Measurements from ENCODE around the gene FAM135A. TPM values are rescaled to one million over a fixed set of nuclear protein-coding genes. Genes with fewer than 3 reads are reported as not detected.
"Not testable (repeated sequence)": the region's sequence is repeated elsewhere in the genome, so short reads cannot be mapped to it uniquely, and the experiment has no call there.

Gene FAM135A
- total and polyA plus RNA-seq, 10 of the 15 experiments (the other 5 are each of a cell fraction or from before 2014, with no cell fraction given): 3.9 to 24.5 (median 13.7) TPM

DNA sequence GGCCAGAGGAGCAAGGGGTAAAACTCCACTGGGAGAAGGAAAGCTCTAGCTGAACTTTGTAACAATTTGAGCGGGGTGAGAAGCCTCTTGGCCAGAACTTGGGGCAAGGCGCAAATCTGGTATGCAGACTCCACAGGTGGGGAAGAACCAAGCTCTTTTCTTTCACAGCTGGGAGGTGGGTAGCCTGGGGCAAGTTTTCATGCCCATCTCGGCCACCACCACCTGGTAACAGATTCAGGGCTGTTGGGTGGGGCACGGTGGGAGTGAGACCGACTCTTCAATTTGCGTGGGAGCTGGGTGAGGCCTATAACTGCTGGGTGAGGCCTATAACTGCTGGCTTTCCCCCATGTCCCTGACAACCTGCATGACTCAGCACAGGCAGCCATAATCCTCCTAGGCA, 190.9 kb downstream of the FAM135A start:
- ATAC-seq (no peak), FAIRE-seq (no peak), DNase-seq (ENCODE audit: low read depth, low spot score) (no peak)
- RAD21 ChIA-PET (ENCODE audit: unreplicated experiment): interaction anchor here (1.0 to 1.1 kb wide), 2 partner anchors 80 to 84 kb away, joined by 3 read pairs; no protein-coding TSS in a partner anchor
- H3K9ac ChIP-seq (ENCODE audit: control insufficient read depth, insufficient read depth, low read length): no peak overlapping the region
- H3K36me3 ChIP-seq (ENCODE audit: control insufficient read depth in 2 of 2, insufficient read depth in 2 of 2, low read length in 1 of 2): no peaks in the 10 kb centered on the region
- H2AFZ ChIP-seq (ENCODE audit: control insufficient read depth, low read depth, low read length): no peak overlapping the region
- no peak for TF ChIP-seq BCL11A (IDR thresholded peaks at IDR 0.05; ENCODE audit: low read depth, low read length)
- TF ChIP-seq, protein P1, sequence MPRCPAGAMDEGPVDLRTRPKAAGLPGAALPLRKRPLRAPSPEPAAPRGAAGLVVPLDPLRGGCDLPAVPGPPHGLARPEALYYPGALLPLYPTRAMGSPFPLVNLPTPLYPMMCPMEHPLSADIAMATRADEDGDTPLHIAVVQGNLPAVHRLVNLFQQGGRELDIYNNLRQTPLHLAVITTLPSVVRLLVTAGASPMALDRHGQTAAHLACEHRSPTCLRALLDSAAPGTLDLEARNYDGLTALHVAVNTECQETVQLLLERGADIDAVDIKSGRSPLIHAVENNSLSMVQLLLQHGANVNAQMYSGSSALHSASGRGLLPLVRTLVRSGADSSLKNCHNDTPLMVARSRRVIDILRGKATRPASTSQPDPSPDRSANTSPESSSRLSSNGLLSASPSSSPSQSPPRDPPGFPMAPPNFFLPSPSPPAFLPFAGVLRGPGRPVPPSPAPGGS (IDR thresholded peaks at IDR 0.05; ENCODE audit: borderline replicate concordance, insufficient read depth, low read depth, low read length, poor library complexity, severe bottlenecking): no peak
- TF ChIP-seq ATF3 (IDR thresholded peaks at IDR 0.05; ENCODE audit: borderline replicate concordance, extremely low read depth, low read depth, low read length): no peak
- no peak for TF ChIP-seq RFX5 (IDR thresholded peaks at IDR 0.05; ENCODE audit: low read depth, low read length)
- no peak for TF ChIP-seq NRF1 (conservative IDR thresholded peaks at IDR 0.05; ENCODE audit: low read depth, low read length)
- no peak for TF ChIP-seq ZBTB33 (IDR thresholded peaks at IDR 0.05)
- TF ChIP-seq, protein P2, sequence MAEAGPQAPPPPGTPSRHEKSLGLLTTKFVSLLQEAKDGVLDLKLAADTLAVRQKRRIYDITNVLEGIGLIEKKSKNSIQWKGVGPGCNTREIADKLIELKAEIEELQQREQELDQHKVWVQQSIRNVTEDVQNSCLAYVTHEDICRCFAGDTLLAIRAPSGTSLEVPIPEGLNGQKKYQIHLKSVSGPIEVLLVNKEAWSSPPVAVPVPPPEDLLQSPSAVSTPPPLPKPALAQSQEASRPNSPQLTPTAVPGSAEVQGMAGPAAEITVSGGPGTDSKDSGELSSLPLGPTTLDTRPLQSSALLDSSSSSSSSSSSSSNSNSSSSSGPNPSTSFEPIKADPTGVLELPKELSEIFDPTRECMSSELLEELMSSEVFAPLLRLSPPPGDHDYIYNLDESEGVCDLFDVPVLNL (IDR thresholded peaks at IDR 0.05; ENCODE audit: low read depth, low read length): no peak
- no peak for TF ChIP-seq NR2F1 (conservative IDR thresholded peaks at IDR 0.05)
- no peak for TF ChIP-seq SUPT20H (IDR thresholded peaks at IDR 0.05; ENCODE audit: borderline replicate concordance, control insufficient read depth, low read depth, low read length)
- no peak for TF ChIP-seq CHD4 (IDR thresholded peaks at IDR 0.05)
- TF ChIP-seq POLR2AphosphoS2 (IDR thresholded peaks at IDR 0.05; ENCODE audit: low read depth, low read length): no peak
- TF ChIP-seq TARDBP (IDR thresholded peaks at IDR 0.05; ENCODE audit: borderline replicate concordance): no peak
- no peaks in the 10 kb centered on the region for H3K4me1 ChIP-seq (ENCODE audit: control insufficient read depth, insufficient read depth, low read length)
- H3K4me2 ChIP-seq (ENCODE audit: control insufficient read depth, insufficient read depth): no peak overlapping the region
- POLR2A ChIA-PET: no interaction called here
- SMC1A ChIA-PET (ENCODE audit: uncharacterized antibody, unreplicated experiment): interaction anchor here (1.2 to 1.5 kb wide), 2 partner anchors 11 to 84 kb away, joined by 3 to 4 read pairs; no protein-coding TSS in a partner anchor
- BruUV-seq (replicated peaks): no TSS peak
- intact Hi-C loops (cut with micrococcal nuclease; ENCODE audit: unreplicated experiment) (no loop called here), in situ Hi-C loops (cut with MboI) (no loop called here)
- no peaks in the 10 kb centered on the region for H4K20me1 ChIP-seq (ENCODE audit: control insufficient read depth, insufficient read depth)
- H3K27ac ChIP-seq (ENCODE audit: control insufficient read depth, insufficient read depth): no peak overlapping the region
- 77% methylated on average over 6 of the region's 6 CpGs for WGBS (ENCODE audit: insufficient coverage, insufficient replicate concordance, low lambda C conversion rate, missing lambda C conversion rate)
- no peaks in the 10 kb centered on the region; the same call in 2 of the 3 replicates for H3K9me3 ChIP-seq (replicated peaks; ENCODE audit: control insufficient read depth, insufficient read depth, low read length)
- CTCF ChIA-PET: interaction anchor here (0.9 to 2.3 kb wide), 2 partner anchors 11 to 84 kb away, joined by 4 to 10 read pairs; no protein-coding TSS in a partner anchor
- no peaks in the 10 kb centered on the region for H3K27me3 ChIP-seq (replicated peaks in 1 of 2; ENCODE audit: control insufficient read depth in 2 of 2, insufficient read depth in 2 of 2, low read length in 1 of 2)
- no peaks in the 10 kb centered on the region for H3K79me2 ChIP-seq (ENCODE audit: control insufficient read depth, insufficient read depth, low read length)
- H3K4me3 ChIP-seq: no peak overlapping the region

DNA sequence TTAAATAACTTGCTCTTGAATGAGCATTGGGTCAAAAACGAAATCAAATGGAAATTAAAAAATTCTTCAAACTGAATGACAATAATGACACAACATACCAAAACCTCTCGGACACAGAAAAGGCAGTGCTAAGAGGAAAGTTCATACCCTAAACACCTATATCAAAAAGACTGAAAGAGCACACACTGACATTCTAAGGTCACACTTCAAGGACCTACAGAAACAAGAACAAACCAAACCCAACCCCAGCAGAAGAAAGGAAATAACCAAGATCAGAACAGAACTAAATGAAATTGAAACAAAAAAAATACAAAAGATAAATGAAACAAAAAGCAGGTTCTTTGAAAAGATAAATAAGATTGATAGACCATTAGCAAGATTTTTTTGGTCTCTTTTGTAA, 194.1 kb downstream of the FAM135A start:
- H3K79me2 ChIP-seq (ENCODE audit: control insufficient read depth, insufficient read depth, low read length); H2AFZ ChIP-seq (ENCODE audit: control insufficient read depth, low read depth, low read length); ATAC-seq; DNase-seq (ENCODE audit: low read depth, low spot score); FAIRE-seq; RAD21 ChIA-PET (ENCODE audit: unreplicated experiment); in situ Hi-C loops (cut with MboI); POLR2A ChIA-PET; H3K27ac ChIP-seq (ENCODE audit: control insufficient read depth, insufficient read depth); H3K36me3 ChIP-seq (ENCODE audit: control insufficient read depth in 2 of 2, insufficient read depth in 2 of 2, low read length in 1 of 2); H3K9ac ChIP-seq (ENCODE audit: control insufficient read depth, insufficient read depth, low read length); H3K4me3 ChIP-seq; H3K4me2 ChIP-seq (ENCODE audit: control insufficient read depth, insufficient read depth); intact Hi-C loops (cut with micrococcal nuclease; ENCODE audit: unreplicated experiment); H3K27me3 ChIP-seq (replicated peaks in 1 of 2; ENCODE audit: control insufficient read depth in 2 of 2, insufficient read depth in 2 of 2, low read length in 1 of 2); CTCF ChIA-PET; H3K4me1 ChIP-seq (ENCODE audit: control insufficient read depth, insufficient read depth, low read length); BruUV-seq (replicated peaks); SMC1A ChIA-PET (ENCODE audit: uncharacterized antibody, unreplicated experiment); H4K20me1 ChIP-seq (ENCODE audit: control insufficient read depth, insufficient read depth); H3K9me3 ChIP-seq (replicated peaks; ENCODE audit: control insufficient read depth, insufficient read depth, low read length): not testable (repeated sequence)
- 24% methylated on average over 2 of the region's 2 CpGs for WGBS (ENCODE audit: insufficient coverage, insufficient replicate concordance, low lambda C conversion rate, missing lambda C conversion rate)

Measured in GM12878 (cell line).